ENCODE results near the gene NEUROG3.

NEUROG3 gene

GRCh38 chr10:69552268-69552667 is 21.0 kb downstream of the NEUROG3 start:
- H3K4me1 ChIP-seq (ENCODE audit: insufficient read depth, low read length, severe bottlenecking): no peaks in the 10 kb centered on the region
- H3K79me2 ChIP-seq (ENCODE audit: insufficient read depth, low read length): no peaks in the 10 kb centered on the region
- H3K9me2 ChIP-seq (ENCODE audit: low read depth, low read length): no peaks in the 10 kb centered on the region
- H3K4me2 ChIP-seq (ENCODE audit: low read length): no peak overlapping the region
- H3K27me3 ChIP-seq (ENCODE audit: insufficient read depth, low read length): no peaks in the 10 kb centered on the region
- peaks cover 12% of the 10 kb centered on the region for H3K9me3 ChIP-seq (ENCODE audit: low read length)
- H3K27ac ChIP-seq (ENCODE audit: low read depth, low read length, poor library complexity, severe bottlenecking): no peak overlapping the region
- H3K9ac ChIP-seq (ENCODE audit: low read length): no peak overlapping the region
- no peaks in the 10 kb centered on the region for H3K36me3 ChIP-seq (ENCODE audit: insufficient read depth, low read length)
- H2AFZ ChIP-seq (ENCODE audit: low read length): no peak overlapping the region
- no peak overlapping the region for H3K4me3 ChIP-seq (ENCODE audit: low read depth, low read length, poor library complexity, severe bottlenecking)
- no peaks in the 10 kb centered on the region for H3F3A ChIP-seq (ENCODE audit: insufficient read depth, low read length)
- TF ChIP-seq EZH2 (IDR thresholded peaks at IDR 0.05; ENCODE audit: borderline replicate concordance, low read length): no peak
- no peak for TF ChIP-seq CTCF (IDR thresholded peaks at IDR 0.05; ENCODE audit: low read length)
- no peaks in the 10 kb centered on the region for H4K20me1 ChIP-seq (ENCODE audit: insufficient read depth, low read length)

- H3K9me2 ChIP-seq (ENCODE audit: low read depth, low read length): no peaks in the 10 kb centered on the region
- H3K9ac ChIP-seq (ENCODE audit: low read length): no peak overlapping the region
- H3K4me1 ChIP-seq (ENCODE audit: insufficient read depth, low read length, severe bottlenecking): no peaks in the 10 kb centered on the region
- no peak overlapping the region for H3K4me3 ChIP-seq (ENCODE audit: low read depth, low read length, poor library complexity, severe bottlenecking)
- H3K9me3 ChIP-seq (ENCODE audit: low read length): peaks cover 12% of the 10 kb centered on the region
- H3K27ac ChIP-seq (ENCODE audit: low read depth, low read length, poor library complexity, severe bottlenecking): no peak overlapping the region
- H3K4me2 ChIP-seq (ENCODE audit: low read length): no peak overlapping the region
- no peaks in the 10 kb centered on the region for H4K20me1 ChIP-seq (ENCODE audit: insufficient read depth, low read length)
- H3K79me2 ChIP-seq (ENCODE audit: insufficient read depth, low read length): no peaks in the 10 kb centered on the region
- H3K36me3 ChIP-seq (ENCODE audit: insufficient read depth, low read length): no peaks in the 10 kb centered on the region
- no peaks in the 10 kb centered on the region for H3F3A ChIP-seq (ENCODE audit: insufficient read depth, low read length)
- H3K27me3 ChIP-seq (ENCODE audit: insufficient read depth, low read length): no peaks in the 10 kb centered on the region; the same call in 1 of the 2 replicates
- TF ChIP-seq EZH2 (IDR thresholded peaks at IDR 0.05; ENCODE audit: borderline replicate concordance, low read length) (no peak), CTCF (IDR thresholded peaks at IDR 0.05; ENCODE audit: low read length) (no peak)
- no peak overlapping the region for H2AFZ ChIP-seq (ENCODE audit: low read length)
These were observed 23.3 kb downstream of the NEUROG3 start for GRCh38 chr10:69549959-69550358.

GRCh38 chr10:69541463-69541862 is 31.8 kb downstream of the NEUROG3 start:
- Histone ChIP-seq H3K9me3 (ENCODE audit: low read length) (0 out of 2 replicates have a peak, but pooled peaks cover 3% of the 10 kb centered on the region), H2AFZ (ENCODE audit: low read length) (no peak overlapping the region)
- no peak for TF ChIP-seq CTCF (IDR thresholded peaks at IDR 0.05; ENCODE audit: low read length)
- no peak for TF ChIP-seq EZH2 (IDR thresholded peaks at IDR 0.05; ENCODE audit: borderline replicate concordance, low read length)

More at GRCh38 chr10:69541463-69541862, 31.8 kb downstream of the NEUROG3 start:
- Histone ChIP-seq H3K36me3 (ENCODE audit: insufficient read depth, low read length) (no peaks in the 10 kb centered on the region), H3K4me1 (ENCODE audit: insufficient read depth, low read length, severe bottlenecking) (no peaks in the 10 kb centered on the region), H3K9ac (ENCODE audit: low read length) (no peak overlapping the region), H3K79me2 (ENCODE audit: insufficient read depth, low read length) (no peaks in the 10 kb centered on the region), H3K9me2 (ENCODE audit: low read depth, low read length) (no peaks in the 10 kb centered on the region), H3F3A (ENCODE audit: insufficient read depth, low read length) (no peaks in the 10 kb centered on the region), H3K27ac (ENCODE audit: low read depth, low read length, poor library complexity, severe bottlenecking) (no peak overlapping the region), H4K20me1 (ENCODE audit: insufficient read depth, low read length) (no peaks in the 10 kb centered on the region), H3K27me3 (ENCODE audit: insufficient read depth, low read length) (no peaks in the 10 kb centered on the region; the same call in 1 of the 2 replicates), H3K4me2 (ENCODE audit: low read length) (no peak overlapping the region), H3K4me3 (ENCODE audit: low read depth, low read length, poor library complexity, severe bottlenecking) (no peak overlapping the region)

Measured in OCI-LY1 (cell line).